HG02870 (cell line): ENCODE results near the gene CORO7.

ENCODE experiments used
- ATAC-seq: cut with Tn5 transposase; IDR thresholded peaks from one replicate; pipeline ENCODE4 v1.9.1; 2021; ENCODE audit warnings: mild to moderate bottlenecking, moderate library complexity; ENCODE audit not compliant: unreplicated experiment

The CORO7 gene

DNA sequence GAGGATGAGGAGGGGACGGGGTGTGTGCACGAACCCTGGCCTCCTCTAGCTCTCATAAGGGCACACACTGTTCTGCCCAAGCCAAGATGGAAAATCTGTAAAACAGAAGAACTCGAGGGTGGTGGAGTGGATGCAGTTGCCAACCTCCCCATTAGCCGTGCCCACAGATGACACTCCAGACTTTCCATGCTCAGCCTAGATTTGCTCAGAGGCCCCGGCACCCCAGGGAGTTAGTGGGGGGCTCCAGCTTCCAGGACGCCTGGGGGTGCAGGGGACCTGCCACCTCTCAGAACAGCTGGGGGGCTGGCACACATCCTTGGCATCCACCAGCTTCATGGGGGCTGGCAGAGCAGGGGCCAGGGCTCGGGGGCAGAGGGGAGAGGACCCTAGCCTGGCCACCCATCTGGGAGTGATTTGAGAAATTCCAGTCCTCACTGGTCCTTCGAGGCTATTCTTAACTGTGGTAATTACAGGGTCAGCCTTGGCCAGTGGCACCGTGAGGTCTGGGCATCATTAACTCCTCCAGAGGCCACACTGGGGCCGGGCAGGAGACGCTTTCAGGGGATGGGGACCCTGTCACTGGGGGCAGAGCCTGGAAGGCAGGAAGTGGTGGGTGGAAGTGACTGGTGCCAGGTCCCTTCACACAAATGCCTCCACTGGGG, 30.5 kb downstream of the CORO7 start:
- ATAC-seq: no peak

DNA sequence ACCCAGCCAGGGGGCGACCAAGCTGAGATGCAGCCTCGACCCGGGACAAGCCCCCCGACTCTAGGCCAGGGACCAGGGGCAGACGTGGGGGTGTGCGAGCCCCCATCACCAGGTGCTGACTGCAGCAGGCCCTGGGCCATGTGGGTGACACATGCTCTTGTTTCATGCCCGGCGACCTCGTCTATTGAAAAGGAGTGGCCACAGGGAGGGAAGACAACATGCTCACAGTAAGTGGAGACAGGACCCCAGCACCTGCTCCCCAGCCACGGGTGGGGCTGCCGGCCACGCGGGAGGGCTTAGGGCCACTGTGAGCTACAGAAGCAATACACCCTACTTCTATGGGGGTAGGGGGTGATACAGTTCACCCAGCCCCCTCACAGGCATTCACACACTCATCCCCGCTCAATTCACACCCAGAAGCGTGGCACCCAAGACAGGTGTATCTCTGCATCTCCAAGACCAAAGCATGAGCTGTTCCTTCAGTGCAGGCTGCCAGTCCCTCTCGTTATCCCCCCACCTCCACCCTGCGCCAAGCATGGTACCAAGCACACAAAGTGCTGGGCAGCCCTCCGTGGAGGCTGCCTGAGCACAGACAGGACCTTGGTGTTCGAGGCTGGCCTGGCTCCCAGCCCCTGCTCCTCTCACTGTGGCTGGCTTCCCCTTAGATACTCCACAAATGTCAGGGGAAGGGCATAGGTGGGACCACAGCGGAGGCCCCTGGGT, 31.2 kb downstream of the CORO7 start:
- ATAC-seq: no peak

DNA sequence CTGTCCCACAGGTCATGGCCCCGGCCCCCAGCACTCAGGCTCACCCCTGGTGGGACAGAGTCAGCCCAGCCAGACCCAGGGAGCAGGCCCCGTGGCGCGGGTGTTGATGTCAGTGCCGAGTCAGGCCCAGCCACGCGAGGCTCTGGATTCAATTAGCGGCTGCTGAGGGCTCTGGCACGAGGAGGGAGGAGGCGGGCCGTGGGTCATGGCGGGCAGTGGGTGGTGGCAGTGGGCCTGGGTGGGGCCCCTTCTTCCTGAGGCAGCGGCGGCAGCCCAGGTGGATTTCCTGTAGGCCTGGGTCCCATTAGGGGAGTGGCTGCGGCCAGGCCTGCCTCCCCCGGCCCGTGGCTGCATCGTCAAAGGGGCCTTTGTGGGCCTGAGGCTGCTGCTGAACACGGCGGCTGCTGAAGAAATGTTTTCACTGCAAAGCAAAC, 31.9 kb downstream of the CORO7 start:
- no peak for ATAC-seq

DNA sequence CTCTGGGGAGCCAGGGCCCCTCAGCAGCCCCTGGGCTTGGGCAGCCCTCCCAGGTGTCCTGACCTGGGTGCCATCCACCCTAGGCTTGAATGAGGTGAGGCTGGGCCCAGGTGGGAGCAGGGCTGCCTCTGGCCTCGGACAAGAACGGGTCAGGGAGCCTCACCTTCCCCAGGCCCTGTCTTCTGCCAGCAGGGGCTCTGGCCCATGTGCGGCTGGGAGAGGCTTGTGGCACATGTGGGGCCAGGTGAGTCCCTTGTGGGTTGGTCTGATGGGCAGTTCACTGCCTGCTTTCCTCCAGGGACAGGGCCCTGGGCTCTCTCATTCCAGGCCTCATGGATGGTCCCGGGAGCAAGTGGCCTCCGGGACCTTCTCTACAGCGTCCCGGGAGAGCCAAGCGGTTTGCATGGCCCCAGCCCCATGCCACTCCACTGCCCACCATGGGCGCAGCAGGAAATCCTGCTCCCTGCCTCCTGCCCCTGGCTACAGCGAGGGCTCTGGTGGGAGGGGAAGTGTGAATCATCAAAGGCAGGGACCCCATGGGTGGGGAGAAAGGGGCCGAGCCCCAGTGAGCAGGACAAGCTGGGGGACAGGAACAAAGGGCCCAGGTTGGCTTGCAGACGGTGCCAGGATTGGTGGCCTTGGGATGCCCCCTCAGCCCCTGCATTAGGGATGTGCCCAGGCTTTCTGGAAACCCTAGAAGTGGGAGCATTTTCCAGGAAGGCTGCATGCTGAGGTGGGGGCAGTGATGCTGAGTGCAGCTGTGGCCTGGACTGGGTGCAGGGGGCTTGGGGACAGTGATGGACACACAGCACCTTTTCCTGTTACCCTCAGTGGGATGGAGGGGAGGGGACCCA, 32.6 kb downstream of the CORO7 start:
- ATAC-seq: no peak

DNA sequence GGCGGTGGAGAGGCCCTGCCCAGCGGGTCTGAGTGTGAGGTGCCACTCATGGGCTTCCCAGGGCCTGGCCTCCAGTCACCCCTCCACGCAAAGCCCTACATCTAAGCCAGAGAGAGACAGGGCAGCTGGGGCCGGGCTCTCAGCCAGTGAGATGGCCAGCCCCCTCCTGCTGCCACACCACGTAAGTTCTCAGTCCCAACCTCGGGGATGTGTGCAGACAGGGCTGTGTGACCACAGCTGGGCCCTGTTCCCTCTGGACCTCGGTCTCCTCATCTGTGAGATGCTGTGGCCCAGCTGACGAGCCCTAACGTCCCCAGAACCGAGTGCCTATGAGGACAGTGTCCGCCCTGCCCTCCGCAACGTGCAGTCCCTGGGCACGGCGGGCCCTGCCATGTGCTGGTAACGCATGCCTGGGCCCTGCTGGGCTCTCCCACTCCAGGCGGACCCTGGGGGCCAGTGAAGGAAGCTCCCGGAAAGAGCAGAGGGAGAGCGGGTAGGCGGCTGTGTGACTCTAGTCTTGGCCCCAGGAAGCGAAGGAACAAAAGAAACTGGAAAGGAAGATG, 33.5 kb downstream of the CORO7 start:
- no peak for ATAC-seq

DNA sequence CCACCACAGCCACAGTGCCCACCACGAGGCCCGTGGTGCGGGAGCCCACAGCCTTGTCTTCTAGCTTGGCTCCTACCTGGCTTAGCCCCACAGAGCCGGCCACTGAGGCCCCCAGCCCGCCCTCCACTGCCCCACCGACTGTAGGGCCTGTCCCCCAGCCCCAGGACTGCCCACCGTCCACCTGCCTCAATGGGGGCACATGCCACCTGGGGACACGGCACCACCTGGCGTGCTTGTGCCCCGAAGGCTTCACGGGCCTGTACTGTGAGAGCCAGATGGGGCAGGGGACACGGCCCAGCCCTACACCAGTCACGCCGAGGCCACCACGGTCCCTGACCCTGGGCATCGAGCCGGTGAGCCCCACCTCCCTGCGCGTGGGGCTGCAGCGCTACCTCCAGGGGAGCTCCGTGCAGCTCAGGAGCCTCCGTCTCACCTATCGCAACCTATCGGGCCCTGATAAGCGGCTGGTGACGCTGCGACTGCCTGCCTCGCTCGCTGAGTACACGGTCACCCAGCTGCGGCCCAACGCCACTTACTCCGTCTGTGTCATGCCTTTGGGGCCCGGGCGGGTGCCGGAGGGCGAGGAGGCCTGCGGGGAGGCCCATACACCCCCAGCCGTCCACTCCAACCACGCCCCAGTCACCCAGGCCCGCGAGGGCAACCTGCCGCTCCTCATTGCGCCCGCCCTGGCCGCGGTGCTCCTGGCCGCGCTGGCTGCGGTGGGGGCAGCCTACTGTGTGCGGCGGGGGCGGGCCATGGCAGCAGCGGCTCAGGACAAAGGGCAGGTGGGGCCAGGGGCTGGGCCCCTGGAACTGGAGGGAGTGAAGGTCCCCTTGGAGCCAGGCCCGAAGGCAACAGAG, 34.2 kb downstream of the CORO7 start:
- no peak for ATAC-seq

DNA sequence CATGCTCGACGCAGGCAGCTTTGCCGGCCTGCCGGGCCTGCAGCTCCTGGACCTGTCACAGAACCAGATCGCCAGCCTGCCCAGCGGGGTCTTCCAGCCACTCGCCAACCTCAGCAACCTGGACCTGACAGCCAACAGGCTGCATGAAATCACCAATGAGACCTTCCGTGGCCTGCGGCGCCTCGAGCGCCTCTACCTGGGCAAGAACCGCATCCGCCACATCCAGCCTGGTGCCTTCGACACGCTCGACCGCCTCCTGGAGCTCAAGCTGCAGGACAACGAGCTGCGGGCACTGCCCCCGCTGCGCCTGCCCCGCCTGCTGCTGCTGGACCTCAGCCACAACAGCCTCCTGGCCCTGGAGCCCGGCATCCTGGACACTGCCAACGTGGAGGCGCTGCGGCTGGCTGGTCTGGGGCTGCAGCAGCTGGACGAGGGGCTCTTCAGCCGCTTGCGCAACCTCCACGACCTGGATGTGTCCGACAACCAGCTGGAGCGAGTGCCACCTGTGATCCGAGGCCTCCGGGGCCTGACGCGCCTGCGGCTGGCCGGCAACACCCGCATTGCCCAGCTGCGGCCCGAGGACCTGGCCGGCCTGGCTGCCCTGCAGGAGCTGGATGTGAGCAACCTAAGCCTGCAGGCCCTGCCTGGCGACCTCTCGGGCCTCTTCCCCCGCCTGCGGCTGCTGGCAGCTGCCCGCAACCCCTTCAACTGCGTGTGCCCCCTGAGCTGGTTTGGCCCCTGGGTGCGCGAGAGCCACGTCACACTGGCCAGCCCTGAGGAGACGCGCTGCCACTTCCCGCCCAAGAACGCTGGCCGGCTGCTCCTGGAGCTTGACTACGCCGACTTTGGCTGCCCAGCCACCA, 35.1 kb downstream of the CORO7 start:
- no peak for ATAC-seq

DNA sequence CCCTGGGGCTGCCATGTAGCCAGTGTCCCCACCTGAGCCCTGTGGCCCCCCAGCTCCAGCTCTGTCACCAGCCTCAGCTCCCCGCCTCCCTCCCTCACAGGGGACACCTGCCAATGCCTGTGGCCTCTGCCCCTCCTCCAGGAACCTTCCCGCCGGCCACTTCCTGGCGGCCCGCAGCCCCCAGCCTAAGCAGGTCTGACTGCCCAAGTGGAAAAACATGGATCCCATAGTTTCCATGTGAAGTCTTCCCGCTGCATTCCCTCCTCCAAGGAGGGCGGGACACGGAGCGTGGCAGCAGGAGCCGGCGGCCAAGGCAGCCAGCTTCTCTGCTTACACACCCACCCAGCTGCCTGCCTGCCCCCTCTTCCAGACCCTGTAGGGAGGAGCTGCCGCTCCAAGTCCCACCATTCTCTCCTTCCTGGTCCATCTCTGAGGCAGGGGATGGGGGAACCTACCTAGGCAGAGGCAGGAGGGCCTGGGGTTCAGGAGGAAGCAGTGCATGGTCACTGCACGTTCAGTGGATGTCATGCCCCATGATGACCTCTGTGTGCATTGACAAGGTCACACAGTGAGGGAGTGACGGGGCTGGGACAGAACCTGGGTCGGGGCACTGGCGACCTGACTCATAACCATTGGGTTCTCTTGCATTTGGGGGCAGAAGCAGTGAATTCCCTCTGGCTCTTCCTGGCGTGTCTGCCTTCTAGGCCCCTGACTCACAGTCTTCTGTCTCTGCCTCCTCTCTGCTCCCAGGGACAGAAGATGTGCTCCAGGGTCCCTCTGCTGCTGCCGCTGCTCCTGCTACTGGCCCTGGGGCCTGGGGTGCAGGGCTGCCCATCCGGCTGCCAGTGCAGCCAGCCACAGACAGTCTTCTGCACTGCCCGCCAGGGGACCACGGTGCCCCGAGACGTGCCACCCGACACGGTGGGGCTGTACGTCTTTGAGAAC, 36.0 kb downstream of the CORO7 start:
- ATAC-seq: no peak

DNA sequence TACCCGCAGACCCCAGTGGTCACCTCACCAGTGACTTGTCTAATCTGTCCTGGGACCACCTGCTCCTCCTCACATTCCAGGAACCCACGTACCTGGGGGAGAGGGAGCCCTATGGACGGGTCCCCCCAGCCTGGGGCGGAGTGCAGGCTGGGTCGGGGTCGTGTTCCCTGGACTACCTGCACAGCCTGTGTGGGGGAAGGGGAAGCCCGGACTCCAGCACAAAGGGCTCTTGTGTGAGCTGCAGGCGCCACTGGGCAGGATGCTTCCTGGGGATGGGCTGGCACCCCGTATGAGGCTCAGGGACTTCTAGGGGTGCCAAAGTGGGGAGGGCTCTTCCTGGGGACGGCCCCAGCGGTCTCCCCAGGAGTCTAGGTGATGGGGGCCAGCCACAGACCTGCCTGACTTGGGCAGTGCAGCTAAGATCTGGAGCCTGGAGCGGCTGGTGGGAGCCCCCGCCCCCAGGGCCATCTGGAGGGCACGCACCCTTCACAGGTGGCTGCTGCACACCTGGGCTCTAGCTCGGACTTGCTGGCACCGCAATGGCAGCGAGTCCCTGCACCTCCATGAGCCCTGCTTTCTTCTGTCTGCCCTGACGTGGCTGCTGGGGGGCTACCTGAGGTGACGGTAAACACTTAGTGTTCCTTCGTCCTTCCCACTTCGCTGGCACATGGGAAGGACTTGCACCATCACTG, 37.3 kb downstream of the CORO7 start:
- ATAC-seq: no peak

DNA sequence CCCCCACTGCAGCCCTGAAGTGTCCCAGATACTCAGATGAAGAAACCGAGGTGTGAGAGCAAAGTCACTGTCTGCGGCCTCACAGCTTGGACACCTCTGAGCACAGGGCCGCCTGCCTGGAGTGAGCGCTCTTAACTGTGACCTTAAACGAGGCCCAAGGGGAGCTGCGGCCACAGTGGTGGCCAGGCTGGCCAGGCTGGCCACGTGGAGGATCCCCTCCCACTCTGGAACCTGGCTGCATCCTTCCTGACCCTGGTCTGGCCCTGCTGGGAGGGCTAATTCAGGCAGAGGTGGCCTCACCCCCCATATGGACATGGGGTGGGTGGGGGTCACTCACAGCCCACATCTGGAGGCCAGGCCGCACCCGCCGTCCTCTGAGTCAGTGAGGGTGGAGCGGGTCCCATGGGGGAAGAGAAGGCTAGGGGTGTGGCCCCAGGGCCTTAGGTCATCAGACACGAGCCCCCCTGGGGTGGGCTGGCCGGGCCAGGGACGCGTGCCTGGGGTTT, 38.2 kb downstream of the CORO7 start:
- no peak for ATAC-seq

DNA sequence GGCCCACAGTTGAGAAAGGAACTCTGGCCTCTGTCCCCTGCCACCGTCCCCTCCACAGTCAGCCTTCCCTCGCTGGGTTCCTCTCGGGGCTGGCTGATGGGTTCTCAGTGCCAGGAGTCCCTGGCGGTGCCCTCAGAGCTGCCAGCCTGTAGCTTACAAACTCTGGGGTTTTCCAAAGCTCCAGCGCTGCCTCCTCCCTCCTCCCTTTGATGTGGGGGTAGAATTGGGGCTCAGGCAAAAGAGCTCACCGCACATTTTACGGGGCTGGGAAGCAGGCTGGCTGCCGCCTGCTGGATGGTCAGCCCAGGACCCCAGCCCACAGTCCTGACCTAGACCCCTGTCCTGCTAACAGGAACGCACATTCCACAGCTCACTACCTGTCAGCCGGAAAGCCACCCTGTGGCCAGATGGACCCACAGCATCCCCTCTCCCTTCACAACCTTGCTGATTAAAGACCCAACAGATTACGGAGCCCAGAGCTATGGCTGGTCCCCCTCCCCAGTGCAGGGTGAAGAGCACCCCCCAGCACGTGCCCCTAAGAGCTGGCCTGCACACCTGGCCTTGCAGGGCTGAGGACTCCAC, 38.7 kb downstream of the CORO7 start:
- ATAC-seq: no peak

DNA sequence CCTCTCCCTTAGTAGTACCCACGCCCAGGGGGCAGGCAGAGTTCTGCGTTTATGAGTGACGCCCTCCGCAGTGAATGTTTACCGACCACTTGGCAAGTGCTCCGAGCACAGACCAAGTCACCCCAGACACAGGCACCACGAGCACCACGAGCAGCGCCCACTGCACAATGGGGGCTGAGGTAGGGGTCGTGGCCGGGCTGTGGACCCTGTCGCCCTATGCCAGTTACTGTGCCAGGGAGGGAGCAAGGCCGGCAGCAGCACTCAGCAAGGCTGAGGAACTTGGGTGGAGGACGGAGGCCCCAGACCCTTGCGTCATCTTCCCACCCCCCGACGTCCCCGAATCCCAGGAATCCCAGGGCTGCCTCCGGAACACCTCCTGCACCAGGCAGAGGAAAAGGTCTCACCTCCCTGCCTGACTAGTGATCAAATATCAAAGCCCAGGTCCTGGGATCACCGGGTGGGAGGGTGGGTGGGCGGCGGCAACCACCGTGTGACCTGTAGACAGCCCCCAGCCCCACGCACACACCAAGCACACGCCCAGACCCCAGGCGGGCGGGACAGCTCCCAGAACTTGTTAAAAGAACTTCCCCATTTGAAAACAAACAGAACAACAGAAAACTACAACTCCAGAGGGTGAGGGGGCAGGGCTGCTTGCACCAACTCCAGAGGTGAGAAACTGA, 39.4 kb downstream of the CORO7 start:
- ATAC-seq: no peak

DNA sequence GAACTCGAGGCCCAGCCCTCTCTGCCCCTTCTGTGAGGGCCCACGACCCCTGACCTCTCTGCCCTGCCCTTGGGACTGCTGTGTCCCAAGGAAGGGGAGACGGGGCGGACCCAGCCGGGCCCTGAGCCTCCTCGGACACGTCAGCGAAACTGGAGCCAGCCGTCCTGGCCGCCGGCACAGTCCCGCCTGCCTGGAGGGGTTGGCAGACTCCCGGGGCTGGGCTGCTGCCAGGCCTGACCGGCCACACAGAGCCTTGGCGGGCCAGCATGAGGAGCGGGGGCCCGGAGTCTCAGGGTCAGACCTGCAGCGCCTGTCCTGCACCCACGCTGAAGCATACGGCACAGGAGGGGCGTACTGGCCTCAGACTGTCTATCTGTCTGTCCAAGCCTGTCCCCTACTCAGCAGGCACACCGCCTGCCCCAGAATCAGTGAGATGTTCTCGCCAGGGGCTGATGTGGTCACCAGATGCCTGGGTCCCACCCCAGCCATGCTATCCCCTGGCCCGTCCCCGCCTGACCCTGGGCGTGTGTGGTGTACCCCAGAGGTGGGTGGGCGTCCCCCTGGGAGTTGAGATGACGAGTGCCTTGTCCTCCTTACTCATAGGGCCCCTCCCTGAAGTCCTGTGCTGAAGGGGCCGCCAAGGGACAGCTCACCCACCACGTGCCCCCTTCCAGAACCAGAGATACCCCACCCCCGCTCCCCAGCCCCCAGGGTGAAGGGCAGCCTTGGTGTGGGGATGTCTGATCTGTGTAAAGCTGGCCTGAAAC, 40.1 kb downstream of the CORO7 start:
- no peak for ATAC-seq

DNA sequence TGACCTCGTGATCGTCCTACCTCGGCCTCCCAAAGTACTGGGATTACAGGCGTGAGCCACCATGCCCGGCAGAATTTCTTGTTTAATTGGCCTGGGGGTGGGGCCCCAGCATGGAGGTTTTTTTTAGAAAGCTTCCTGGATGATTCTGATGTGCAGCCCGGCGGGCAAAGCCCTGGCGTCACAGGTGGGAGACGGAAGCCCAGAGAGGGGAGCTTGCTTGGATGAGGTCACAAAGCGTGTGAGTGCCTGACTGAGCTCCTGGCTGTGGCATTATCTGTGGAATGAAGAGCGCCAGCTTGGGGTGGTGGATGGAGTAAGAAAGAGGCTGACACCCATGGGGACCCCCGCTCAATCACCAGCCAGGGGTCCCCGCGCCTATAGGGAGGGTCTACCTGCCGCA, 40.7 kb downstream of the CORO7 start:
- no peak for ATAC-seq

DNA sequence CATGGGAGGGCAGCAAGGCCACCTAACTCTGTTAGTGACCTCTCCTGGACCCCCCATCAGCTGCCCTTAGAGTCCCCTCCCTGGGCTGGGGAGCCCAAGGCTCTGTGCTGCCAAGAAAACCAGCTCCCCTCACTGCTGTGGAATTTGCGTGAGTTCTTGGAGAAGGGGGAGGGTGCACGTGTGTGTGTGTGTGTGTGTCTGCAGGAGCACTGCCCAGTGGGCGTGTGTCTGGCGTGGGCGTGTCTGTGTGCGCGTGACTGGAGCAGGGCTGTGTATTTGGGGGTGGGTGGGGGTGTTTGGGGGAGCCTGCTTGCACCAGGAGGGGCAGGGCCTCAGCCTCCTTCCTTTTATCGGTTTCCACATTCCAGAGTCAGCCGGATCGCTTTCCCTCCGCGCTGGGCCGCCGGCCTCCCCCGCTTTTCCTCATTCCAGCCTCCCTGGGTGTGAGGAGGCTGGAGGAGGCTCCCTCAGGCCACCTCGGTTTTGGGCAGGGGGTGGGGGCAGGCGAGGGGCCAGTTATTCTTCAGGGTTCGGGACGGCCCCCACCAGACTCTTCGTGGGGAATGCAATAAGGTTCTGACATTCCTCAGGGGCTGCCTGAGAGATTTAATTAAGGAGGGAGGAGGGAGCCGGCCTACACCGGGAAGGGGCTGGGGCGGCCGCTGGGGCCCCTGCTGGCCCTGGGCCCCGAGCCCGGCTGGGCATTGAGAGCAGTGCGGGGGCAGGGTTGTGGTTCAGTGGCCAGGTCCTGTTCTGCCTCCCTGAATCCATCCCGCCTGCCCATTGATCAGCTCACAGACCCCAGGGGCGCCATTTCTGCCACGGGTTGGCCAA, 42.3 kb downstream of the CORO7 start:
- ATAC-seq: no peak
